ENCODE data around the gene ATP6V1C2. TPM values are rescaled to one million over a fixed set of nuclear protein-coding genes. Genes with fewer than 3 reads are reported as not detected.
A peak's percentile ranks its signal among the peaks of the same experiment; 100 is the strongest.

The ATP6V1C2 gene
- total RNA-seq, 2 donors from 2014 or later, result 5.3 TPM; not detected in 1

- H3K27ac ChIP-seq, result no peak overlapping the region
- TF ChIP-seq, protein P1, sequence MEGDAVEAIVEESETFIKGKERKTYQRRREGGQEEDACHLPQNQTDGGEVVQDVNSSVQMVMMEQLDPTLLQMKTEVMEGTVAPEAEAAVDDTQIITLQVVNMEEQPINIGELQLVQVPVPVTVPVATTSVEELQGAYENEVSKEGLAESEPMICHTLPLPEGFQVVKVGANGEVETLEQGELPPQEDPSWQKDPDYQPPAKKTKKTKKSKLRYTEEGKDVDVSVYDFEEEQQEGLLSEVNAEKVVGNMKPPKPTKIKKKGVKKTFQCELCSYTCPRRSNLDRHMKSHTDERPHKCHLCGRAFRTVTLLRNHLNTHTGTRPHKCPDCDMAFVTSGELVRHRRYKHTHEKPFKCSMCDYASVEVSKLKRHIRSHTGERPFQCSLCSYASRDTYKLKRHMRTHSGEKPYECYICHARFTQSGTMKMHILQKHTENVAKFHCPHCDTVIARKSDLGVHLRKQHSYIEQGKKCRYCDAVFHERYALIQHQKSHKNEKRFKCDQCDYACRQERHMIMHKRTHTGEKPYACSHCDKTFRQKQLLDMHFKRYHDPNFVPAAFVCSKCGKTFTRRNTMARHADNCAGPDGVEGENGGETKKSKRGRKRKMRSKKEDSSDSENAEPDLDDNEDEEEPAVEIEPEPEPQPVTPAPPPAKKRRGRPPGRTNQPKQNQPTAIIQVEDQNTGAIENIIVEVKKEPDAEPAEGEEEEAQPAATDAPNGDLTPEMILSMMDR (IDR thresholded peaks at IDR 0.05), result peak; percentile 93
- ATAC-seq (ENCODE audit: insufficient number of reproducible peaks, low FRiP score, low read depth) (no peak), DNase-seq (ENCODE audit: low spot score) (no peak)
- no peaks in the 10 kb centered on the region for H3K36me3 ChIP-seq
- no peaks in the 10 kb centered on the region for H3K27me3 ChIP-seq (replicated peaks; ENCODE audit: insufficient read depth)
- H3K9me3 ChIP-seq, result no peaks in the 10 kb centered on the region
- H3K4me3 ChIP-seq, result no peak overlapping the region
- peaks cover 0 to 5% of the 10 kb centered on the region in 2 donors for H3K4me1 ChIP-seq (ENCODE audit: control insufficient read depth in 1 of 2, low read depth in 2 of 2)
Observed at GRCh38 chr2:10832203-10832936, 110.9 kb downstream of the ATP6V1C2 start.

DNA sequence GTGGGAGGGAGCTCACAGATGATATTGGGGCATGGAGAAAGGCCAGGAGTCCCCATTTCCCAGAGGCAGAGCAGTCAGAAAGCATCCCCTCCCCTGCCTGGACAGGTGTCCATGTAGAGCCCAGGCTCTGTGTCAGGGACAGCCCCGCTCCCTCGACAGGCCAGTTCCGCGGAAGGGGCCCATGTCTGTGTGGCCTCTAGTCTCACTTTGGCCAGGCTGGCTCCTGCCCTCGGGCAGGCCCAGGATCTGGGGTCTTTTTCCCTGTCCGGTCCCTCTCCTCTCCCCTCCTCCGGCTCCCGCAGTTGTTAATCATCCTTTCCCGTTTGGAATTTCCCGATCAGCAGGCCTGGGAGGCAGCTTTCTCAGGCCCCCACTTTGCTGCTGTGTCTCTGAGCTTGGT, 111.6 kb downstream of the ATP6V1C2 start:
- no peaks in the 10 kb centered on the region for H3K9me3 ChIP-seq
- TF ChIP-seq, protein P1 (IDR thresholded peaks at IDR 0.05), result no peak
- peaks cover 0 to 5% of the 10 kb centered on the region in 2 donors for H3K4me1 ChIP-seq (ENCODE audit: control insufficient read depth in 1 of 2, low read depth in 2 of 2)
- no peaks in the 10 kb centered on the region for H3K36me3 ChIP-seq
- DNase-seq (ENCODE audit: low spot score), result no peak
- H3K27ac ChIP-seq, result no peak overlapping the region
- ATAC-seq (ENCODE audit: insufficient number of reproducible peaks, low FRiP score, low read depth), result no peak
- no peaks in the 10 kb centered on the region for H3K27me3 ChIP-seq (replicated peaks; ENCODE audit: insufficient read depth)
- H3K4me3 ChIP-seq, result no peak overlapping the region

GRCh38 chr2:10834068-10834655, 112.7 kb downstream of the ATP6V1C2 start:
- Histone ChIP-seq H3K4me1 (ENCODE audit: control insufficient read depth in 1 of 2, low read depth in 2 of 2) (peaks cover 0 to 5% of the 10 kb centered on the region in 2 donors), H3K9me3 (no peaks in the 10 kb centered on the region), H3K36me3 (no peaks in the 10 kb centered on the region), H3K4me3 (no peak overlapping the region), H3K27ac (no peak overlapping the region), H3K27me3 (replicated peaks; ENCODE audit: insufficient read depth) (no peaks in the 10 kb centered on the region)
- TF ChIP-seq, protein P1 (IDR thresholded peaks at IDR 0.05), result no peak
- ATAC-seq (ENCODE audit: insufficient number of reproducible peaks, low FRiP score, low read depth) (no peak), DNase-seq (ENCODE audit: low spot score) (no peak)

Other genes with a start within 250 kb of the ATP6V1C2 start
- gene NOL10, start 31.7 kb upstream of the ATP6V1C2 start, total RNA-seq, result 10 to 100 TPM; 16.5 to 34.8 TPM
- 100 to 1,000 TPM in 1 of 2 donors, 10 to 100 TPM in 1; 94.9 to 100 TPM for gene PDIA6, start 91.2 kb downstream of the ATP6V1C2 start, total RNA-seq
- gene KCNF1, start 190.3 kb downstream of the ATP6V1C2 start, total RNA-seq, result not detected